Gastroesophageal sphincter (tissue), 3 donors: ENCODE data around the gene AKR1B1.

ENCODE experiments used
- EP300 ChIP-seq: sonication (generic); formaldehyde crosslinking; IDR thresholded peaks from one replicate; pipeline ENCODE4 v1.6.1; 2017; ENCODE audit warnings: antibody characterized with exemption, mild to moderate bottlenecking
- POLR2A ChIP-seq, 2 donors: fragments of 450-650 bp; IDR thresholded peaks; one replicate each; pipeline ENCODE4 v1.6.1; 2017; ENCODE audit warnings: antibody characterized with exemption in 2 of 2, mild to moderate bottlenecking in 2 of 2, moderate library complexity in 1 of 2
- POLR2AphosphoS5 ChIP-seq: sonication (generic); formaldehyde crosslinking; IDR thresholded peaks from one replicate; pipeline ENCODE4 v1.6.1; 2017; ENCODE audit warnings: antibody characterized with exemption
- TF ChIP-seq, protein P1 (sequence below), 4 experiments: fragments of 200-600 bp in 2 of 4; fragments of 450-650 bp in 2 of 4; sonication (generic) in 1 of 4; IDR thresholded peaks; one replicate each; pipeline ENCODE4 v1.5.1; 2017 to 2019; ENCODE audit warnings: antibody characterized with exemption in 4 of 4, mild to moderate bottlenecking in 2 of 4, moderate library complexity in 2 of 4

DNA sequence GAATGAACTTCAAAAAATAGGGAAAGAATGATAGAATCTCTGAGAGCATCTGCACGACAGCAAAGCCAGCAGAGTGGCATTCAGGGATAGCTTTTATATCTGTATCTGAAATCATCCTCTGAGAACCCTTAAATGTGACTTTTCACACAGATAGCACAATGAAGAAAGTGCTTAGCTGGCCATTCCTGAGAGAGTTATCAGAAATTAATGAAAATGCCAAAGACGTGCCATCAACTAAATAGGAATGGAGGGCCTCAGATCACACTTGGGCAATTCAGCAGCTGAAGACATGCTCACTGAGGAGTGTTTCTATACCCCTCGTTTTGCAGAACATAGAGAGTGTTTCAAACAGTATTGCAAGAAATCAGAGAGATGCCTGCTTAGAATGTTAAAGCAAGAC, 51.6 kb downstream of the AKR1B1 start:
- TF ChIP-seq POLR2A (IDR thresholded peaks at IDR 0.05) (no peak), EP300 (no peak), POLR2AphosphoS5 (no peak)
- TF ChIP-seq, protein P1, sequence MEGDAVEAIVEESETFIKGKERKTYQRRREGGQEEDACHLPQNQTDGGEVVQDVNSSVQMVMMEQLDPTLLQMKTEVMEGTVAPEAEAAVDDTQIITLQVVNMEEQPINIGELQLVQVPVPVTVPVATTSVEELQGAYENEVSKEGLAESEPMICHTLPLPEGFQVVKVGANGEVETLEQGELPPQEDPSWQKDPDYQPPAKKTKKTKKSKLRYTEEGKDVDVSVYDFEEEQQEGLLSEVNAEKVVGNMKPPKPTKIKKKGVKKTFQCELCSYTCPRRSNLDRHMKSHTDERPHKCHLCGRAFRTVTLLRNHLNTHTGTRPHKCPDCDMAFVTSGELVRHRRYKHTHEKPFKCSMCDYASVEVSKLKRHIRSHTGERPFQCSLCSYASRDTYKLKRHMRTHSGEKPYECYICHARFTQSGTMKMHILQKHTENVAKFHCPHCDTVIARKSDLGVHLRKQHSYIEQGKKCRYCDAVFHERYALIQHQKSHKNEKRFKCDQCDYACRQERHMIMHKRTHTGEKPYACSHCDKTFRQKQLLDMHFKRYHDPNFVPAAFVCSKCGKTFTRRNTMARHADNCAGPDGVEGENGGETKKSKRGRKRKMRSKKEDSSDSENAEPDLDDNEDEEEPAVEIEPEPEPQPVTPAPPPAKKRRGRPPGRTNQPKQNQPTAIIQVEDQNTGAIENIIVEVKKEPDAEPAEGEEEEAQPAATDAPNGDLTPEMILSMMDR (IDR thresholded peaks at IDR 0.05), result no peak
